ENCODE results near the gene AKT1.

AKT1 gene

GRCh38 chr14:104778694-104779331, 16.7 kb downstream of the AKT1 start:
- no peak for DNase-seq
- Mint-ChIP-seq H3K4me3 (no peak overlapping the region), H3K27ac (no peak overlapping the region), H3K27me3 (no peaks in the 10 kb centered on the region), H3K9me3 (no peaks in the 10 kb centered on the region), H3K4me1 (ENCODE audit: low read depth) (no peaks in the 10 kb centered on the region), H3K36me3 (ENCODE audit: low read depth) (peaks cover 44% of the 10 kb centered on the region)

GRCh38 chr14:104777808-104778249, 17.7 kb downstream of the AKT1 start:
- DNase-seq: no peak
- Mint-ChIP-seq H3K9me3 (no peaks in the 10 kb centered on the region), H3K27me3 (no peaks in the 10 kb centered on the region), H3K36me3 (ENCODE audit: low read depth) (peaks cover 53% of the 10 kb centered on the region), H3K4me3 (no peak overlapping the region), H3K4me1 (ENCODE audit: low read depth) (no peaks in the 10 kb centered on the region), H3K27ac (peak overlapping the region; percentile 44)

- Mint-ChIP-seq H3K9me3 (no peaks in the 10 kb centered on the region), H3K4me1 (ENCODE audit: low read depth) (no peaks in the 10 kb centered on the region), H3K4me3 (no peak overlapping the region), H3K27me3 (no peaks in the 10 kb centered on the region), H3K36me3 (ENCODE audit: low read depth) (peaks cover 56% of the 10 kb centered on the region), H3K27ac (no peak overlapping the region)
- no peak for DNase-seq
Observed at GRCh38 chr14:104776961-104777807, 18.4 kb downstream of the AKT1 start.

- H3K27me3 Mint-ChIP-seq: no peaks in the 10 kb centered on the region
- no peaks in the 10 kb centered on the region for H3K4me1 Mint-ChIP-seq (ENCODE audit: low read depth)
- peaks cover 63% of the 10 kb centered on the region for H3K36me3 Mint-ChIP-seq (ENCODE audit: low read depth)
- no peaks in the 10 kb centered on the region for H3K9me3 Mint-ChIP-seq
- no peak overlapping the region for H3K4me3 Mint-ChIP-seq
- no peak overlapping the region for H3K27ac Mint-ChIP-seq
- no peak for DNase-seq
Observed at GRCh38 chr14:104776481-104776880, 19.1 kb downstream of the AKT1 start.

- DNase-seq: no peak
- Mint-ChIP-seq H3K9me3 (no peaks in the 10 kb centered on the region), H3K36me3 (ENCODE audit: low read depth) (peaks cover 72% of the 10 kb centered on the region), H3K4me1 (ENCODE audit: low read depth) (peaks cover 3% of the 10 kb centered on the region), H3K27ac (no peak overlapping the region), H3K27me3 (no peaks in the 10 kb centered on the region), H3K4me3 (no peak overlapping the region)
Observed at GRCh38 chr14:104775073-104775489, 20.5 kb downstream of the AKT1 start.

GRCh38 chr14:104774453-104775072, 21.0 kb downstream of the AKT1 start:
- Mint-ChIP-seq H3K4me1 (ENCODE audit: low read depth) (peaks cover 8% of the 10 kb centered on the region), H3K27ac (no peak overlapping the region), H3K4me3 (no peak overlapping the region), H3K27me3 (no peaks in the 10 kb centered on the region), H3K9me3 (no peaks in the 10 kb centered on the region), H3K36me3 (ENCODE audit: low read depth) (peaks cover 74% of the 10 kb centered on the region)
- no peak for DNase-seq

GRCh38 chr14:104773505-104774452, 21.8 kb downstream of the AKT1 start:
- Mint-ChIP-seq H3K4me3 (no peak overlapping the region), H3K4me1 (ENCODE audit: low read depth) (peaks cover 14% of the 10 kb centered on the region), H3K9me3 (no peaks in the 10 kb centered on the region), H3K27ac (no peak overlapping the region), H3K36me3 (ENCODE audit: low read depth) (peaks cover 79% of the 10 kb centered on the region), H3K27me3 (no peaks in the 10 kb centered on the region)
- no peak for DNase-seq

- Mint-ChIP-seq H3K27me3 (no peaks in the 10 kb centered on the region), H3K36me3 (ENCODE audit: low read depth) (peaks cover 81% of the 10 kb centered on the region), H3K27ac (no peak overlapping the region), H3K4me1 (ENCODE audit: low read depth) (peaks cover 19% of the 10 kb centered on the region), H3K4me3 (no peak overlapping the region), H3K9me3 (no peaks in the 10 kb centered on the region)
- no peak for DNase-seq
Observed at GRCh38 chr14:104772707-104773504, 22.6 kb downstream of the AKT1 start.

GRCh38 chr14:104771918-104772706, 23.4 kb downstream of the AKT1 start:
- no peak for DNase-seq
- H3K4me1 Mint-ChIP-seq (ENCODE audit: low read depth): peaks cover 19% of the 10 kb centered on the region
- H3K27ac Mint-ChIP-seq: no peak overlapping the region
- H3K4me3 Mint-ChIP-seq: no peak overlapping the region
- H3K36me3 Mint-ChIP-seq (ENCODE audit: low read depth): peaks cover 81% of the 10 kb centered on the region
- H3K27me3 Mint-ChIP-seq: no peaks in the 10 kb centered on the region
- H3K9me3 Mint-ChIP-seq: no peaks in the 10 kb centered on the region

GRCh38 chr14:104771374-104771773, 24.2 kb downstream of the AKT1 start:
- Mint-ChIP-seq H3K27me3 (no peaks in the 10 kb centered on the region), H3K36me3 (ENCODE audit: low read depth) (peaks cover 73% of the 10 kb centered on the region), H3K27ac (no peak overlapping the region), H3K4me1 (ENCODE audit: low read depth) (peaks cover 19% of the 10 kb centered on the region), H3K9me3 (no peaks in the 10 kb centered on the region), H3K4me3 (no peak overlapping the region)
- no peak for DNase-seq

GRCh38 chr14:104770851-104771272, 24.7 kb downstream of the AKT1 start:
- Mint-ChIP-seq H3K36me3 (ENCODE audit: low read depth) (peaks cover 69% of the 10 kb centered on the region), H3K4me3 (no peak overlapping the region), H3K4me1 (ENCODE audit: low read depth) (peaks cover 19% of the 10 kb centered on the region), H3K27ac (peak overlapping the region; percentile 67), H3K9me3 (no peaks in the 10 kb centered on the region), H3K27me3 (no peaks in the 10 kb centered on the region)
- no peak for DNase-seq

- Mint-ChIP-seq H3K4me3 (no peak overlapping the region), H3K4me1 (ENCODE audit: low read depth) (peaks cover 19% of the 10 kb centered on the region), H3K9me3 (no peaks in the 10 kb centered on the region), H3K27ac (peak overlapping the region; percentile 72), H3K36me3 (ENCODE audit: low read depth) (peaks cover 64% of the 10 kb centered on the region), H3K27me3 (no peaks in the 10 kb centered on the region)
- no peak for DNase-seq
Observed at GRCh38 chr14:104770072-104770579, 25.4 kb downstream of the AKT1 start.

Data from activated T-cell treated with anti-CD3 and anti-CD28 coated beads, Interleukin-2, amount 50 U/mL, for 24 hours (primary cell).